Common myeloid progenitor, CD34-positive (primary cell): Measurements from ENCODE around the gene NDUFC1.
"Not testable (repeated sequence)": the region's sequence is repeated elsewhere in the genome, so short reads cannot be mapped to it uniquely, and the experiment has no call there.

Experiments used
- CTCF ChIA-PET: fragments of 350-600 bp; sonication (Branson Sonifier 250); formaldehyde crosslinking; loops from one replicate; lab custom pipeline; 2021; ENCODE audit warnings: antibody characterized with exemption; lab: Charles Lee
- POLR2A ChIA-PET: fragments of 350-600 bp; sonication (Branson Sonifier 250); formaldehyde crosslinking; loops from one replicate; lab custom pipeline; 2021; ENCODE audit warnings: antibody characterized with exemption; lab: Charles Lee
- DNase-seq, 3 donors: peaks; one replicate each; pipeline versions ENCODE4 v3.0.0 to v3.0.0-alpha.2; 2013
- H3K27ac ChIP-seq, 2 experiments: 1 replicate in 1 of 2; 2 replicates in 1 of 2; pipeline ENCODE4 v1.7.0; 2013; ENCODE audit warnings: inconsistent platforms in 2 of 2, low read length in 2 of 2, mild to moderate bottlenecking in 2 of 2, low read depth in 1 of 2, moderate library complexity in 1 of 2; ENCODE audit not compliant: severe bottlenecking in 2 of 2, insufficient read depth in 1 of 2, poor library complexity in 1 of 2
- H3K27me3 ChIP-seq, 5 experiments: replicated peaks in 2 of 5; 1 replicate in 3 of 5; 2 replicates in 2 of 5; pipeline versions ENCODE4 v1.6.1 to v1.7.0; 2013; ENCODE audit warnings: low read length in 4 of 5, mild to moderate bottlenecking in 2 of 5, moderate library complexity in 2 of 5, inconsistent platforms in 1 of 5; ENCODE audit not compliant: insufficient read depth in 5 of 5, control insufficient read depth in 4 of 5
- H3K36me3 ChIP-seq, 4 experiments: 1 replicate in 2 of 4; 2 replicates in 2 of 4; pipeline versions ENCODE4 v1.6.1 to v1.7.0; 2013; ENCODE audit warnings: low read length in 3 of 4, control low read depth in 1 of 4, mild to moderate bottlenecking in 1 of 4; ENCODE audit not compliant: control insufficient read depth in 4 of 4, insufficient read depth in 4 of 4
- H3K4me1 ChIP-seq, 4 experiments: 1 replicate in 3 of 4; 2 replicates in 1 of 4; pipeline versions ENCODE4 v1.6.1 to v1.7.1; 2013; ENCODE audit warnings: low read length in 3 of 4, mild to moderate bottlenecking in 3 of 4, control low read depth in 1 of 4, inconsistent platforms in 1 of 4, moderate library complexity in 1 of 4; ENCODE audit not compliant: control insufficient read depth in 4 of 4, insufficient read depth in 4 of 4; ENCODE audit errors: control extremely low read depth in 1 of 4
- H3K4me3 ChIP-seq, 7 experiments: 1 replicate in 4 of 7; 2 replicates in 3 of 7; pipeline versions ENCODE4 v1.5.1 to v1.7.0; 2013; ENCODE audit warnings: mild to moderate bottlenecking in 7 of 7, low read length in 6 of 7, moderate library complexity in 6 of 7, inconsistent platforms in 2 of 7, low read depth in 2 of 7, control low read depth in 1 of 7; ENCODE audit not compliant: insufficient read depth in 4 of 7, control insufficient read depth in 1 of 7; ENCODE audit errors: extremely low read depth in 1 of 7
- H3K9me3 ChIP-seq, 5 experiments: 1 replicate in 4 of 5; 2 replicates in 1 of 5; pipeline versions ENCODE4 v1.6.1 to v1.7.1; 2013; ENCODE audit warnings: low read length in 4 of 5, mild to moderate bottlenecking in 2 of 5, inconsistent platforms in 1 of 5, low read depth in 1 of 5, moderate library complexity in 1 of 5; ENCODE audit not compliant: control insufficient read depth in 4 of 5, insufficient read depth in 2 of 5; ENCODE audit errors: control extremely low read depth in 1 of 5
- WGBS: methylation state at CpG from one replicate; pipeline ENCODE4 v1.1.5; 2013; ENCODE audit not compliant: insufficient coverage; 5-methylcytosine and 5-hydroxymethylcytosine counted together

NDUFC1 gene

GRCh38 chr4:139314047-139314800, 11.9 kb upstream of the NDUFC1 start:
- no peak for DNase-seq
- 100% methylated on average over 1 of the region's 4 CpGs for WGBS
- H3K4me1 ChIP-seq: peaks cover 5 to 37% (median 25%) of the 10 kb centered on the region in 4 experiments
- no peaks in the 10 kb centered on the region for H3K9me3 ChIP-seq
- H3K27ac ChIP-seq: peak overlapping the region in 1 of 2 experiments; percentile 16
- H3K27me3 ChIP-seq: no peaks in the 10 kb centered on the region
- H3K4me3 ChIP-seq: no peak overlapping the region
- POLR2A ChIA-PET: no interaction called here
- H3K36me3 ChIP-seq: peaks cover 0 to 3% (median 0%) of the 10 kb centered on the region in 4 experiments
- CTCF ChIA-PET: no interaction called here

GRCh38 chr4:139313414-139313813, 11.1 kb upstream of the NDUFC1 start:
- POLR2A ChIA-PET, CTCF ChIA-PET, H3K4me3 ChIP-seq, H3K9me3 ChIP-seq, H3K36me3 ChIP-seq, H3K27me3 ChIP-seq, DNase-seq: not testable (repeated sequence)
- peaks cover 5 to 37% (median 25%) of the 10 kb centered on the region in 4 experiments for H3K4me1 ChIP-seq
- H3K27ac ChIP-seq: peak overlapping the region in 1 of 2 experiments; percentile 16
- 96% methylated on average over 5 of the region's 10 CpGs for WGBS

- H3K4me3 ChIP-seq: peak overlapping the region in 1 of 7 experiments; percentile 23
- peaks cover 0 to 3% (median 0%) of the 10 kb centered on the region in 4 experiments for H3K36me3 ChIP-seq
- no peaks in the 10 kb centered on the region for H3K9me3 ChIP-seq
- H3K27ac ChIP-seq: peak overlapping the region; percentile 47 to 65
- H3K27me3 ChIP-seq: no peaks in the 10 kb centered on the region
- peaks cover 5 to 37% (median 25%) of the 10 kb centered on the region in 4 experiments for H3K4me1 ChIP-seq
- CTCF ChIA-PET: interaction anchor here (0.8 to 2.4 kb wide), 4 partner anchors 11 to 57 kb away, joined by 3 to 21 read pairs (median 6); partner anchors contain the start of genes NAA15 and NDUFC1
- POLR2A ChIA-PET: no interaction called here
- DNase-seq: peak; percentile 19 to 44 (median 35)
- 100% methylated on average over 2 of the region's 3 CpGs for WGBS
Measured at GRCh38 chr4:139312552-139313332, 10.5 kb upstream of the NDUFC1 start.

DNA sequence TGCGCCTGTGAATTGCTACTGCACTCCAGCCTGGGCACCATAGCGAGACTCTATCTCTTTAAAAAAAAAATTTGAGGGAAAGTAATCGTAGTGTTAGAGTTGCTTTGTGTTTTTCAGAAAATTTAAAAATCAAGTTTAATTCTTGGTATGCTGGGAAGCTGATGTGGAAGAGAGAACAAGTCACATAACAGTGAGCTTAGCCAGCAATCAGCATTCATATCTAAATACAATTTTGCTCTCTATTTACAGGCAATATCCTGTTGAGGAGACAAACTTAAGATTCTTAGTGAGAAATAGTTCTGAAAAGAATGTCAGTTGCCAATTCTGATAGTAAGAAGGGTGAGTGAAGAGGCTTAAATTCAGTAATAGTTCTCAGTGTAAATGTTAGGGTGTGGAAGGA, 9.6 kb upstream of the NDUFC1 start:
- no peak for DNase-seq
- Histone ChIP-seq H3K4me1 (peaks cover 5 to 33% (median 23%) of the 10 kb centered on the region in 4 experiments), H3K4me3 (no peak overlapping the region), H3K27me3 (no peaks in the 10 kb centered on the region), H3K9me3 (no peaks in the 10 kb centered on the region), H3K36me3 (peaks cover 0 to 6% (median 0%) of the 10 kb centered on the region in 4 experiments), H3K27ac (peak overlapping the region; percentile 47 to 65)
- POLR2A ChIA-PET: interaction anchor here (0.7 kb wide), 1 partner anchor 16 kb away, joined by 3 read pairs; no protein-coding TSS in a partner anchor
- 100% methylated on average over 2 of the region's 3 CpGs for WGBS
- CTCF ChIA-PET: interaction anchor here (0.8 to 2.4 kb wide), 6 partner anchors 11 to 58 kb away, joined by 3 to 21 read pairs (median 4); partner anchors contain the start of genes NAA15 and NDUFC1

- POLR2A ChIA-PET: interaction anchor here (0.7 kb wide), 1 partner anchor 271 kb away, joined by 3 read pairs; no protein-coding TSS in a partner anchor
- WGBS: no CpG with 5 or more reads among the region's 2 CpGs
- no peak for DNase-seq
Measured at GRCh38 chr4:139304920-139305319, 2.6 kb upstream of the NDUFC1 start.

DNA sequence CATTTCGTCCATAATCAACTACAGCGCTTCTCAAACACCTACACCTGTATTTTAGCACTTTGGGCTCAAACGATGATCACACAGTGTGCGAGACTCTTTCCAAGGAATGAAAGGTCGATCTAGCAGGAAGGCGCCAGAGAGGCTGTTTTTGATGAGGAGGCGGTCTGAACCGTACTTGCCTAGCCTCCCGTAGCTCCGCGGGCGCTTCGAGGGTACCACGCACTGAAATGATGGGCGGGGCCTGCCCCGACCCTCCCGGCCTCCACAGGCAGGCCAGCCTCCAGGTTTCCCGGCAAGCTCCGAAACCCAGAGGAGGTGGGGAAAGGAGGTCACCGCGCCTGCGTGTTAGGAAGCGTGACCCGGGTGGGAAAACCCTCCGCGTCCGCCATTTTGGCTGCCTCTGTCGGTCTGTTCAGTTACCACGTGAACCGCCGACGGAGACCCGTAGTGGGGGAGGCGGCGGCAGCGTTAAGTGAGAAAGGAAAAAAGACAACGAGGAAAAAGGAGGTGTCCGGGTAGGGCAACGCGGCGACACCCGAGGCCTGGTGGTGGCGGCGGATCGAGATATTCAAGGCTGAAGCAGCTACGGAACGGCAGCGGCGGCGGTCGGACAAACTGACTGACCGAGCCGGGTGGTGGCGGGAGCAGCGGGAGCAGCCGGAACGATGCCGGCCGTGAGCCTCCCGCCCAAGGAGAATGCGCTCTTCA, 1.0 kb downstream of the NDUFC1 start, which contains the start of gene NAA15:
NAA15 (plus strand) TSS at position 393 of the 708 bp plus-strand sequence; CDS start at position 666, 273 bp downstream.
- Histone ChIP-seq H3K4me3 (peak within 1 kb of the TSS; percentile 84 to 99 (median 97)), H3K27ac (peak within 1 kb of the TSS; percentile 89 to 96), H3K9me3 (peaks cover 0 to 4% (median 0%) of the 10 kb centered on the region in 5 experiments), H3K27me3 (no peaks in the 10 kb centered on the region), H3K4me1 (peaks cover 18 to 35% (median 24%) of the 10 kb centered on the region in 4 experiments), H3K36me3 (peaks cover 0 to 16% (median 6%) of the 10 kb centered on the region in 4 experiments)
- 1% methylated on average over 47 of the region's 61 CpGs for WGBS
- ChIA-PET POLR2A (interaction anchor here (1.1 to 2.2 kb wide), 5 partner anchors 15 to 254 kb away, joined by 3 to 15 read pairs (median 5); partner anchors contain the start of genes ELF2 and SETD7), CTCF (interaction anchor here (0.6 to 3.7 kb wide), 18 partner anchors 8 to 271 kb away, joined by 3 to 21 read pairs (median 4); partner anchors contain the start of genes ELF2 and MGARP)
- peak; percentile 98 to 99 (median 99) for DNase-seq

More at GRCh38 chr4:139304920-139305319, 2.6 kb upstream of the NDUFC1 start:
- Histone ChIP-seq H3K9me3 (peaks cover 0 to 4% (median 0%) of the 10 kb centered on the region in 5 experiments), H3K36me3 (peaks cover 0 to 25% (median 6%) of the 10 kb centered on the region in 4 experiments), H3K4me1 (peaks cover 16 to 27% (median 18%) of the 10 kb centered on the region in 4 experiments), H3K4me3 (peak overlapping the region in 1 of 7 experiments; percentile 24), H3K27ac (no peak overlapping the region), H3K27me3 (no peaks in the 10 kb centered on the region)
- CTCF ChIA-PET: interaction anchor here (0.8 to 1.8 kb wide), 3 partner anchors 9 to 38 kb away, joined by 3 to 9 read pairs (median 3); no protein-coding TSS in a partner anchor
